ACHN (cell line): ENCODE data around the gene MKI67.
"Not testable (repeated sequence)": the region's sequence is repeated elsewhere in the genome, so short reads cannot be mapped to it uniquely, and the experiment has no call there.

Experiments used
- DNase-seq: peaks from one replicate; pipeline ENCODE4 v3.0.0-alpha.2; 2015
- in situ Hi-C: cut with HindIII; loops from 2 replicates; pipeline ENCODE4 v1.10.0; 2017; ENCODE audit warnings: low sequenced_read_pairs, low pct_ligation_motif_present, low pct_unique_long_range_greater_than_20kb

Gene MKI67

DNA sequence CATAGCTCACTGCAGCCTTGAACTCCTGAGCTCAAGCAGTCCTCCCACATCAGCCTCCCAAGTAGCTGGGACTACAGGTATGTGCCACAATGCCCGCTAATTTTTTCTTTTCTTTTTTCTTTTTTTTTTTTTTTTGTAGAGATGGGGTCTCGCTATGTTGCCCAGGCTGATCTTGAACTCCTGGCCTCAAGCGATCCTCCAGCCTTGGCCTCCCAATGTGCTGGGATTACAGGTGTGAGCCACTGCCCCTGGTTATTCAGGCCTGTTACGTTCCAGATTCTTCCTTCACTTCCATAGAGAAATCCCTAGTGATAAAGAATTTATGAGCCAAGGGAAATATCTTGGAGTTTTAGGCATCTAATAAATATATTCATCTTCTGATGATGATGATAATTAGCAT is 31.6 kb downstream of the MKI67 start:
- in situ Hi-C loops, DNase-seq: not testable (repeated sequence)

DNA sequence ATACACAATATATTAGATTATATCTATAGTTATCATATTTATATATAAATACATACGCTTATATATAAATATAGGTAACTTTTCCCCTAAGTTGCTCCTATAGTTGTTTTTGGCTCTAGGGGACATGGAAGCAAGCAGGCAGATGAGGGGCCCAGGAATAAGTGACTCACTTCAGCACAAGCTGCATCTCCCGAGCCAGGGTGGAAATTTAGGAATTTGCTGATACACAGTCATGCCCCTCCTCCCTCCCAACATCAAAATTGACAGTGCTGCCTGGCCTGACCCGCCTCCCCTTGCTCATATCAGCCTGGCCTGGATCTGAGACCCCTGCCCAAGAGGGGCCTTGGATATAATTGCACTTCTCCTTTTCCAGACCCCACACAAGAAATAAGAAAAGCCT is 33.8 kb downstream of the MKI67 start:
- in situ Hi-C loops = no loop called here

DNA sequence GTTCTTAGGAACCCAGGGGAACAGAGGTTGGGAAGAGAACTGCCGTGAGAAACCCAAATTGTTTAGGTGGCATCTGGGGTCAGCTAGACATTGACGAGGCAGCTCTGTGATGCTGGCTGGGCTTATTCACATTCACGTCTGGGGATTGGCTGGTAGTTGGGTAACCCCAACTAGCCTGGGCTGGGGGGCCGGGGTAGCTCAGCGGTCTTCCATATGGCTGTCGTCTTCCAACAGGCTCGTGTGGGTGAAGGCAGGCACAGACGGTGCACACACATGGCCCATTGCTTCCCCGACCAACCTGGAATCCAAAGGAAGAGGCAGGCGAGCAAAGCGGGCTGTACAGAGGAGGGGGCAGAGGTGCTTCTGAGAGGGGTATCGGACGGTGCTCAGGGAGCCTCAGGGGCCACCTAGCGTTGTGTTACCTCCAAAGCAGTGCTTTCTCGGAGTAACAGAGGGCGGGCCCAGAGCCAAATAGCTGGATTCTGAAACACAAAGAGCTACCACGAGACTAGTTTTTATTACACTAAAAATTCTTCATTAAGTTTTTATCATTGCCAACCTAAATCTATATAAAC is 34.5 kb downstream of the MKI67 start:
- in situ Hi-C loops = no loop called here
- no peak for DNase-seq

More for the DNA sequence above, 33.8 kb downstream of the MKI67 start:
- no peak for DNase-seq

DNA sequence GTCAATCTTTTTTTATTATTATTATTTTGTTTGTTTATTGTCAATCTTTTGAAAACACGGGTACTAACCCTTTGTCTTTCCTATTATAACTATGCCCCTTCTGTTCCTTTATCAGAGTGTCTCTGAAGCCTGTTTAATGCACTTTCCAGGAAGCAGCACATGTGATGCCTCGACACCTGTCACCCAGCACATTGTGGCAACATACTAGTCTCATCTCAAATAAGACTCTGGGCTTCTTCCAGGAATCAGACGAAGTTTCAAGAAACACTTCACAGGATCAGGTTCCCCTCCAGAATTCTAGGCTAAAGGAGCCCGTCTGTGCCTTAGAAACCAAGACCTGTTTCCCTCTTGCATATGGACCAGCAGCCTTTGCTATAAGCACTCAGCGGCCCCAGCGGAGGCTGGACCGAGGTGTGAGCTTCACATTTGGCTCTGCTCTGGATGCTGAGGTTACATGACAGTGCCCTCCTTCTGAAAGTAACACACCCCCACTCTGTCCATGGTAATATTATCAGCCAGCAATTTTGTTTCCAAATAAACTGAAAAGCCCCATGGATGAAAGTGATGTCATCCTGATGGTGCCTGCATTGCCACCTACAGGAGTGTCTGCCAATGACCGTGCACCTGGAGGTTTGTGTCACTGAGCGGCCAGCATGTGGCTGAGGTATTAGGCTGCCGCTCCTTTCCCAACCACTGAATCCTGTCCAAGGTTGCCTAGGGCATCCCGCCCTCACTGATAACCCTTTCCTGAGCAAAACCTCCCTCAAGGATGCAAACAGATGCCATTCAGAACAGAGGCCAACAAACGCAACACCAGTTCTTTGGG is 38.1 kb downstream of the MKI67 start:
- in situ Hi-C loops = no loop called here
- peak; percentile 14 for DNase-seq

DNA sequence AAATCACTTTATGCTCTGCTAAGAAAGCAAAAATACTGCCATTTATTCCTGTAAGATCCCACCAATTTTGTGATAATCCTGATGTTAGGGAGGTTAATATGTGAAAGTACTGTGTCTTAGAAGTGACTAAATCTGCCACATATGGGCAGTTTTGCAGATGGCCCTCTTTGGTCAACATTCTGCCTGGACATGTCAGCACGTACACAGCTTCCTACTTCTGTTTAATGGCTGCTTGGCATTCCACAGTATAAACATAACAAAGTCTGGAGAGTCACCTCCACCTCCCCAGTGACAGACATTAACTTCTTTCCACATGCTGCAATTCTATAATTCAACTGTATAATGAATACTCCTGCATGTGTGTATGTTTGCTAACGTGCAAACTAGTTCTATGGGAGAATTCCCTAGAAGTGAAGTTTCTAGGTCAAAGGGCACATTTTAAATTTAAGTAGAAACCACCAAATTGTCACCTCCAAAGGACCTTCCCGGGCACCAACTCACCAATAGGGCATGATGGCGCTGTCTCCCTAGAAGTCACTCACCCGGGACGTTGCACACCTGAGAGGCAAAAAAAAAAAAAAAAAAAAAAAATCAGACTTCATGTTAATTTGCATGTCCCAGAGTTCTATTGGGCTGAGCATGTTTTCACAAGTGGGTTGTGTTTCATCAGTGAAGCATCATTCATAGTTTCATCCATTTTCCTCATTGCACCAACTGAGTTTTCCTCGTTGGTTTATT is 38.9 kb downstream of the MKI67 start:
- in situ Hi-C loops = no loop called here
- DNase-seq = no peak

DNA sequence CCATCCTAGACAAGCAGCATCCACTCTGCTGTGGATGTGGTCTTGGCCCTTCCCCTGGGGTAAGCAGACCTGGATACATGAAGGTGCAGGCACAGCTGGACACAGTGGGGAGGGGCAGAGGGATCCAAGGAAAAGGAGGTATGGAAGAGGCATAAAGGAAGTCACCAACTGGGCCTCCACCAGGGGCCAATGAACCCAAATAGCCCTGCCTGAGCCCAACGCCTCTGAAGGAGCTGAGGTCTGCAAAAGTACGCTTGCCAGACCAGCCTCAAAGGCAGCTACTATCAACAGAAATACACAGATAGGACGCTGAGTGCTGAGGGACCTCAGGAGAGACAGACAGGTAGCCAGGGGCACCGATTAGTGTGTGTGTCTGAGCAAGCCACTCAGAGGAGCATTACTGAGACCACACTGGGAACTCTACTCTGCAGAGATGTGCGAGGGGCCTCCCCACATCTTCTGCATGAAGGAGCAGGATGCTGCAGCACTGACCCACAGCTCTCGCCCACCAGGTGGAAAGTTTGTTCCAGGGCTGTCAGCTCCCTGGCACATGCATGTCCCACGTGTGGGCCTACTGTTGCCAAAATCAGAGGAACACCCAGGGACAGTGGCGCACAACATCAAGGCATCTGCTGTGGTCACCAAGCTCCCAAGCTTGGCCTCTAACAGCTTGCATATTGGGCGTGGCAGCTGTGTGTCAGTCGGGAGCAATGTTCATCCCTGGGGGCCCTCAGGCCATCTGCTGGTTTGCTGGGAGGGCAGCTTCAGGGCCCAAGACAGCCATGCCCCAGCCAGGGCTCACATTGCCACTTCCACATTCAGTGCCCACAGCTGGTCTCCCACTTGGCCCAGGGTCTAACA is 40.0 kb downstream of the MKI67 start:
- in situ Hi-C loops = no loop called here
- DNase-seq = no peak

DNA sequence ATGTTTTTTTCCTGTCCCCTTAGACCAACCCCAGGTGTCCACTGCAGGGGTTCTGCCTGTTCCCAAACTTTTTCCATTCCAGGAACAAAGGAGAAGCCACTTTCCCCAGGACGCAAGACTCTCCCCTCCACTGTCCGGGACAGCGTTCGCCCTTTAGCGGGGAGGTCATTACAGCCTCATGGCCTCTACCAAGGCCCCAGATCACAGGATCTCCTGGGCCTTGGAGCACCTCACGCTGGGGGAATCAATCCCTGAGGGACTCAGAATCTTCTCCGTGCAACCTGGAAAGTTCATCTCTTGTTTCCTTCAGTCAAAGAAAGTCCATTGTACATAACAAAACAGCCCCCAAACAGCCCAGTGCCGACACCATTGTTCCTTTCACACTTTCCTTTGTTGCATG is 41.2 kb downstream of the MKI67 start:
- DNase-seq = no peak
- in situ Hi-C loops = no loop called here

DNA sequence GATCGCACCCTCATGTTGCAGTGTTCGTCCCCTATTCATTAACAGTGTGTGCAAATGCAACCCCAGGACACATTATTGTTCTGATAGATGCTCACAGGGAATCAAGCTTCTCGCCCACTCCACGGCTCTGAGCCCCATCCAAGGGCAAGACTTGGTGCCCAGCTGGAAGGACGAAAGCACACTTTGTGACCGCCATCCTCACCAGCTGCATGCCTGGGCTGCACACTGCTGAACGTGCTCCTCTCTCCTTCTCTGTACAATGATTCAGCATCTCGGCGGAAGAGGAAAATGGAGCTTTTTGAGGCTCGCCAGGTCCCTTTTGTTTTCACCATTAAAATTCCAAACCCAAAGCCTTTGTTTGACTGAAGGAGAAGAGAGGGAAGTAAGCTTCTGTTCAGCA is 41.9 kb downstream of the MKI67 start:
- no peak for DNase-seq
- in situ Hi-C loops = no loop called here

DNA sequence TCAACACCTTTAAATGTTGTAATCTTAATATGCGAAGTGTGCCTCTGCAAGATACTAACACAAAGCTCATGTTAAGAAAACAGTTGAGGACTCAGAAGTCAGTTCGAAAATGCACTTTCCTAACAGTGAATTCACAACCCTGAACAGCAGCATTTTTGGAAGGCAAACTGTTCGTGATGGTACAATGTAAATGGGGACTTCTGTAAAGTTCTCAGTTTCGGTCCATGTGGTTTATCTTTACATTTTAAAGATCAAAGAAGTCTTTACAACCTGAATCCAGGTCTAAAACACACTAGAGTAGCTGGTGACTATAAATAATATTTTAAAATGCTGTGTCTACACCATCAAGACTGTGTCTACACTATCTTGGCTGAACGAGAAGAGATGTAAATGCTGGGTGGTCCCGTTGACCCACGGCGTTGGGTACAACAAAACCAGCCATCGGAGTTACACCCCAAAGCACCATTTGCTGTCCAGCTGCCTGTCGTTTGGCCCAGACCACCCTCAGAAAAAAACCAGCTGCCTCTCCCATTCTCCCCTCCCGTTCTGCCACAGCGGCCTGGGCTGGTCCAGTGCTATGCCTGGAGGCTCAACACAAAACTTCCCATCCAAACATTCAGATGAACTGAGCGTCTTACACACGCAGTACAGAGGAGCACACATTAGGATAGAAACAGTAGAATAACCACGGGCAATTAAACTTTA is 42.9 kb downstream of the MKI67 start:
- no peak for DNase-seq
- in situ Hi-C loops = no loop called here

DNA sequence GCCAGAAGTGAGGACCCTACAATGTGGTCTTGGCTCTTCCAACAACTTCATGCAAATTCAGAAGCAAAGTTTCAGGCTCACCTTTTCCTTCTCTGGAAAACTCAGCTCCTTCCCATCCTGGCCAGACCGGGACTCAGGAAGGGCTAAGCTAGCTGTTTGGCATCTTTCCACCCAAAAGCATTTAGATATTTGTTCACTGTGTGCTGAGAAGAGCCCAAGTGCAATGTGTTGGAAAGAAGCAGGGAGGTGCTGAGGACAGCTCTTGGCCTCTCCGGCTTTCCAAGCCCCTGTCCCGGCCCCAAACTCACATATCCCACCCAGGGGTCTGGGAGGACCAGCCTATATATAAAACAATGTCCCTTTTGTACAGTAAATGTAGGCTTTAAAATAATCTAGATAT is 44.5 kb downstream of the MKI67 start:
- in situ Hi-C loops = no loop called here
- no peak for DNase-seq

DNA sequence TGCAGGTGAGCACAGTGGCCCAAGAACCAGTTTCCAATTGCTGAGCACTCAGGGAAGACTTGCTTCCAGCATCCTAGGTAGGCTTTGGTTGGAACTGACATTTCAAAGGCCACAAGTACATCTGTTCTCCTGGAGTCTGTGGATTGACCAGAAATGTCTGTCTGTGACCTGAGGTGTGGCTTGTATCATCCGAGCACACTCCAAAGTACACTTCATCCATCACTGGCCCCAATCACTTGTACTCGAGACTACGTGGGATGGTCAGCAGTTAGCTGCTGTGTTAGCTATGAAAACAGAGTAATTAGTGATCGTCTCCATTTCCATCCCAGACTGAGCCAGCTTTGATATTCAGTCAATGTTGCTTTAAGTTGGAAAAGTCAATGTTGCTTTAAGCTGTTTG is 45.0 kb downstream of the MKI67 start:
- no peak for DNase-seq
- in situ Hi-C loops = no loop called here

DNA sequence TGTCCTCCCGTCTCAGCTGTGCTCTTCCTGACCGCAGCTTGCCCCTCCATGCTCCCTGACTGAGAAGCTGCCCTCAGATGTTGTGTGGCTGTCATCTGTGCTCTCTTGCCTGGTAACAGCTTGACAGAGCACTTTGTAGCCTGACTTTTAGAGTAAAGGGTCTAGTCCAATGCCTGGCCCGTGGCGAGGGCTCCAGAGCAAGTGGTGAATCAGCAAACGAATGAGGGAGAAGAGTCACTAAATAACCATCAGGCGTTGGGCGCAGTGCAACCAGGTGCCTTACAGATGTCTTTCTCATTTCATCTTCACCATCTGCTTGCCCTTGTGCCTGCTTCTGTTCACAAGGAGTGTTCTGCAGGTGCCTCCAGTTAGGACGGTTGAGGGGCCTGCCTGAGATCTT is 45.6 kb downstream of the MKI67 start:
- no peak for DNase-seq
- in situ Hi-C loops = no loop called here

DNA sequence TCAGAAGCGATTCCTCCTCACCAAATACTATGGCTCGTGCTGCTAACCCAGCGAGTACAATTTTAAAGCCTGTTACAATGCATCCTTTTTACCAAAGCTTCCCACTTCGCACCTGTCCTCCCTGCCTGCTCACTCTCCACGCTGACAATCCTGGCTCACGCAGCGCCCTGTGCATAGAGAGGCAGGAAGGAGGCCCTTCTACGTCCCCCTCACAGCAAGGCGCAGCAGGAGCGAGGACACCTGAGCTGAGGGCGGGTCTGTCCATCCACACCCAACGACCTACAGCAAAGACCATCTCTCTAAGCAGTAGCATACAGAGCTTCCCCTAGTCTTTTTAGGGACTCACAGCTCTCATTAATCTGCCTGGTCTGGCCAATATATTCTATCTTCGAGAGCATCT is 46.0 kb downstream of the MKI67 start:
- DNase-seq = no peak
- in situ Hi-C loops = no loop called here

DNA sequence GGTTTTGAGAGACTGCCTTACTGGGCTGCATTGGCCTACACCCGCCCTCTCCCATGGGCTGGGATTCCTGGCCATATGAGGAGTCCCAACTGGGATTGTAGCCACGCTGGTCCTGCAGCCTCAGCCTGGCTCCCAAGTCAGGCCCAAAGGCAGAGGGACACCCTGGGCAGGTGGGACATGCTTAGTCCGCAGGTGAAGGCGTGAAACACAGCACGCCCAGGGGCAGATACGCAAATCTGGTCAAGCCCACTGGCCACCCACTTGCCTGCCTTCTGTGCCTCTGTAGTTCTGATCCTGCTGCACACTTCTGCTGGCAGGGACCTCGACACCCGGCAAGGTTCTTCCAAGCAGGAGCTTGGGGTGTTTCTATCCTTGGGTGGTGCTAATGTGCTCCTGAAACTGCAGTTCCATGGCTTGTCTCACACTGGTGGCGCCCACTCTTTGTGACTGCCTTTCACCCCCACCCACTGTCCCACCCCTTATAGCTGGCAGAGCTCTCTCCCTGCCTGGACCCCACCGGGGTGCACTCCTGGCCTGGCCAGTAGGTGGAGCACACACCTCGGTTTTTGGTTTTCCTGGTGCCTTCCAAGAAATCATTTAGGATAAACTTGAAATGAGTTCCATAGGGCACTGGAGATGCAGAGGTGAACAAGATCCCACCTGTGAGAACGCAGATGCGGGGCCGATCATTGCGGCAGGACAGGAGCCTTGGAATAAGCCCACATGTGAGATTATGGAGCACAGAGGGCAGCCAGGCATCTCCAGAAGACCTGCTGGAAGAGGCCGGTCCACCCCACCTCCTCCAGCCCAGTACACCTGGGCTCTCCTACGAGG is 47.9 kb downstream of the MKI67 start:
- in situ Hi-C loops = no loop called here
- DNase-seq = peak; percentile 56

DNA sequence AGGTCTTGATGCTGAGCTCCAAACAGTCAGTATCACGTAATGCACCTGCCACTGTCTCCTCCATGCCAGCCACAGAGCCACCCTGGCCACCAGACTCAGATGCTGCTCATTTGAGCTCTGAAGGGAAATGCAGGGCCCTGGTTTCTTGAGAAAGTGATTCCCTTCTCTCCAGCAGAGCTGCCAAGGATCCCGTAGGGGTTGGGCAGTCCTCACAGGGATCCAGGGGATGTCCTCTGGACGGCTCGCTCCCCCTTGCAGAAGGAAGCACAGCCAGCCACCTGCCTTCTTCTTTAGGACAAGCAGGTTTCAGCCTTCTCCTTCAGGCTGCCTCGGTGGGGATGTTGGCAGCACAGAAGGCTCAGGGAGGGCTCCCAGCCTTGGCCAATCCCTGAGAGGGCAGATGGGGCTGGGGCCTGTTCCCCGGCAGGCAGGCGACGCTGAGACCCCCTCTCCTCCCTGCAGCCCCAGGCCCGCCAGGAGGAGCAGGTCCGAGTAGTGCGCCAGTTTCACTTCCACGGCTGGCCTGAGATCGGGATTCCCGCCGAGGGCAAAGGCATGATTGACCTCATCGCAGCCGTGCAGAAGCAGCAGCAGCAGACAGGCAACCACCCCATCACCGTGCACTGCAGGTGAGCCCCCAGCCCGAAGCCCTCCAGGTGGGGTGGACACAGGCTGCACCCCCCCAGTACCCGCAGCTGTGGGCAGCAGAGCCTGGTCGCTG is 48.9 kb downstream of the MKI67 start:
- DNase-seq = no peak
- in situ Hi-C loops = no loop called here

DNA sequence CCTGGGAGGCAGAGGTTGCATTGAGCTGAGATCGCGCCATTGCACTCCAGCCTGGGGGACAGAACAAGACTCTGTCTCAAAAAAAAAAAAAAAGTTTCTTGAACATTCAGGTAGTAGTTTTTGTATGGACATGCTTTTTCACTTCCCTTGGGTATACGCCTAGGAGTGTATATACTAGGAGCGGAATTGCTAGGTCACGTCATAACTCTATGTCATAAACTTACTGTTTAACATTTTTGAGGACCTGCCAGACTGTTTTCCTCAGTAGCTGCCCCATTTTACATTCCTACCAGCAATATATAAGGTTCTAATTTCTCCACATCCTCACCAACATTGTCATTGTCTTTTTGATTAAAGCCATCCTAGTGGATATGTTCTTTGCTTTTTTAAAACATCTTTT is 51.6 kb downstream of the MKI67 start:
- no peak for DNase-seq
- in situ Hi-C loops = no loop called here

DNA sequence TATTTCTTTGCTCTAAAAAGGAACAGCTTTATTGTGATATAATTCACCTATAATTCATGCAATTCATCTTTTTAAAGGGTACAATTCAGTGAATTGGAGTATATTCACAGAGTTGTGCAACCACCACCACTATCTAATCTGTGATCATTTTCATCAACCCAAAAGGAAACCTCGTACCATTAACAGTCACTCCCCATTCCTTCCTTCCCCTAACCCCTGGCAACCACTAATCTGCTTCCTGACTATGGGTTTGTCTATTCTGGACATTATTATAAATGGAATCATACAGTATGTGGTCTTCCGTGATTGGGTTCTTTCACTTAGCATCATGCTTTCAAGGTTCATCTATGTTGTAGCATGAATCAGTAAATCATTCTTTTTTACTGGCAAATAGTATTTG is 52.3 kb downstream of the MKI67 start:
- no peak for DNase-seq
- in situ Hi-C loops = no loop called here
